NCI-H128 (cell line): Measurements from ENCODE around the gene NDST4.

ENCODE experiments used
- DNase-seq: peaks from one replicate; lab custom pipeline; 2025; ENCODE audit not compliant: unreplicated experiment; lab: John Stamatoyannopoulos, UW

NDST4 gene

DNA sequence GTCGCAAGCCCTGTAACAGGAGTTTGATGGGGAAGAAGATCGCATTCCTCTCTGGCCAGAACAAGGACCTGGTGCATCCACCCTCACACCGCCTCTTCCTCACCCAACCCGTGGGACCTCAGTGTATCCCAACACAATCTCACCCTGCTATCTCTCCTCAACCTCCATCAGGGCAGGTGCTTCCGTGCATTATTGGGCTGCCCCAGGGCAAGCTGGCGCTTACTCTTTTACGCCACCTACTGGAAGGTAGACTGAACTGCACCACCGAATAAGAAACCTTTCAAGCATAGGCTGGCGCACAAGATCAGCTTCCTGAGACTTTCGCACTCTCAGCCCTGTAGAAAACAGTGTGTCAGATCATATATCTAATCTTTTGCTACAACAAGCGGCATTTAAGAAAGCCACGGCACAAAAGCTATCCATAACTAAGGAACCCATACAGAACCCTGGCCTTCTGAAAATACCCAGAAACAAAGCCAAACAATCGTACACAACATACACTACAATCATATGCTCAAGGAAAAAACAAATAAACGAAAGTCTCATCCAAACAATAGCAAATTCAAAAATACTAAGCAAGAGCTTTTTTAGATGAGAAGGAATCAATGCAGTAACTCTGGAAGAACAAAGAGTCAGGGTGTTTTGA is 305.5 kb downstream of the NDST4 start:
- no peak for DNase-seq

DNA sequence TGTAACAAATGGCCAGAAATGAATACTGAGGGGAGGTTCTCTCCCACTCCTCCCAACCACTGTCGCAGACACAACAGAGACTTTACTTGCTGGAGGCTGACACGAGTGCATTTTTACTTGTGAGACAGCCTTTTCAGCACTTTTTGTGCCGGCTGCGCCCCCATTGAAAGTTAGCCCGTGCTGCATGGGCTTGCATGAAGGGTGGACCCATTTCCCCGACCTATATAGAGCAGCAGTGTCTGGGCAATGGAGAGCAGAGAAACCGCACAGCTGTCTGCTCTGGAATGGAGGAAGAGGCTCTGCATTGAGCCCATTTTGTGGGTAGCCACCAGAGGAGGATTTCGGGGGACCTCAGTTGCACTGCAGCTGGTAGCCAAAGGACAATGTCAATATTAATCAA is 306.1 kb downstream of the NDST4 start:
- DNase-seq = no peak

DNA sequence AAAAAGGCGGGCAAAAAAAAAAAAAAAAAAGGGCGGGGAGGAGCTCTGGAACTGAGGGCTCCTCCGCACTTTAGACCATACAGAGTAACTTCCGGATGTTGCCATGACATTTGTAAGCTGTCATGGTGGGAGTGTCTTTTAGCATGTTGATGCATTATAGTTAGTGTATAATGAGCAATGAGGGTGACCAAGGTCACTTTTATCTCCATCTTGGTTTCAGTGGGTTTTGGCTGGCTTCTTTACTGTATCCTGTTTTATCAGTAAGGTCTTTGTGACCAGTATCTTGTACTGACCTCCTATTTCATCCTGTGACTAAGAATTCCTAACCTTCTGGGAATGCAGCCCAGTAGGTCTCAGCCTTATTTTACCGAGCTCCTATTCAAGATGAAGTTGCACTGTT is 321.4 kb downstream of the NDST4 start:
- no peak for DNase-seq

DNA sequence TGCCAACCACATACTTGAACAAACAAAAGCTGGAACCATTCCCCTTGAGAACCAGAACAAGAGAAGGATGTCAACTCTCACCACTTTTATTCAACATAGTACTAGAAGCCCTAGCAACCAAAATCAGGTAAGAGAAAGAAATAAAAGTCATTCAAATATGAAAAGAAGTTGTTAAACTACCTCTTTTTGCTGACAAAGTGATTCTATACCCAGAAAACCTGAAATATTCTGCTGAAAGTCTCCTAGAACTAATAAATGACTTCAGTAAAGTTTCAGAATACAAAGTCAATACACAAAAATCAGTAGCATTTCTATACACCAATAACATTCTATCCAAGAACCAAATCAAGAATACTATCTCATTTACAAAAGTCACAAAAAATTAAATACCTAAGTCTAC is 327.9 kb downstream of the NDST4 start:
- DNase-seq = no peak

DNA sequence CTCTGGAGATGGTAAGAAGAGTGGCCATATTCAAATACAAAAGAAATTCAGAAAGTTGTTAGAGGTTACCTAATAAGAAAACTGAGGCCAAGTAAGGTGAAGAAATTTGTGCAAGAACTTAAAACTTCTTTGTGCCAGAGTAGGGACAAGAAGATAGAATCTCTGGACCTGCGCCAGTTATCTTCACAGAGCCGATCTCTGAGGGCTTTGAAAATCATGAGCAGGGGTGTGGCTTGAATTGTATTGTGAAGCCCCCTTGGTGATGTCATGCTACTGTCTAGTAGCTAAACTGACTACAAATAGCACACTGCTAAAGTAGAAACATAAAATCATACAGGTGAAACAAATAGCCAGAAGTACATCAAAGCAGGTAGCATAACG is 330.2 kb downstream of the NDST4 start:
- DNase-seq = no peak

DNA sequence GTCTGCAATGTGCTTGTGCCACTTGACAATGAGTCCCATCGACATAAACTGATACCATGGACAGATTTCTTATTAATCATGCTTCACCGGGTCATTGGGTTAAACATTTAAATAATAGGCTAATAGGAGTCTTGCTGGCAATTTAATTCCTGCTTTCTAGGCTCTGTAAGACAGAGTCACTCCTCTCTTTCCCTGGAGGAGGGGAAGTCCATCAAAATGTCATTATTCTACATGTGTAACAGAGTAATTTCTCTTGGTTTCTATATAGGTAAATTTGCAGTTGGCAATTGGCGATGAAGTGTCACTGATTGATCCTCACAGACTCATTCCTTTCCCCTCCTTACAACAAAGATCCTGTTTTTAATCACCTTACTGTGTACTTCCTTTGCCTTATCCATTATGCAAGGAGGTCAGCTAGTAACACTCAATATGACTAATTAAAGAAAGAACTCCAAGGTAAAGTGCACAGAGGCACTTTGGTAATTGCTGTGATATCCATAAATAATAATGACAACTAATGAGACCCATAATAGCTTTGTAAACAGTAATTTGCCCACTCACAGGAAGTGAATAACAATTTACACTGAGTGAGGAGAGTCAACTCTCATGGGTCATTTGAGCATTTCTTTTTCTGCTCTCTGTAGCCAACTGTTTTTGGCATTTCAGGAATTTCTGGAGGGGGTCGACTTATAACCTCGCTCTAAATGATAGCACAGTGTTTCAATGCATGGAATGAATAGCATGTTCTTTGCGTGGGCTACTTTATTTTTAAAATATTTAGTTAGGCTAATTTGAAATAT is 330.8 kb downstream of the NDST4 start:
- DNase-seq = no peak

DNA sequence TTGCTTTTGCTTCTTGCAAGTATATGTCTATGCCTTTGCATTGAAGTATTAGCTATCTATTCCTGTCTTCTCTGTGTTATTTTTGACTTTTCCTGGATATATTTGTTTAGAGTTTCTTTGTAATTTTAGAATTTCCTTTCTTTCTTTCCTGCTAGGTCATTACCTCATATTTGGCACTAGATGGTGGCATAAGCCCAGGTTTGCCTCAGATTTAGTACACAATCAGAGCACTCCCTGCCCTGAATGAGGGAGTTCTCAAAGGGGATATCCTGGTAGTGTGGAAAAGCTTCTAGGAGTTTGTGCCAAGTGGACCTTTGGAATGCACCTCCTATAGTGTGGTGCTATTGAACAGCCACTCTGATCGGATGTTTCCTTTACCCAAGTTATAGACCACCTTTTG is 333.2 kb downstream of the NDST4 start:
- DNase-seq = no peak
